HG02970 (cell line): Measurements from ENCODE around the gene MRPL55.

Source experiments
- ATAC-seq: cut with Tn5 transposase; IDR thresholded peaks from one replicate; pipeline ENCODE4 v1.9.1; 2021; ENCODE audit warnings: mild to moderate bottlenecking, moderate library complexity, moderate number of reproducible peaks; ENCODE audit not compliant: unreplicated experiment, low FRiP score

Gene MRPL55

GRCh38 chr1:228102791-228103620, 6.1 kb downstream of the MRPL55 start, which contains the start of gene C1orf35:
Gene C1orf35, minus strand, starts transcription at chr1:228103325. Its CDS starts 98 bp downstream, at chr1:228103227.
- ATAC-seq: peak; percentile 66

GRCh38 chr1:228101994-228102790, 6.9 kb downstream of the MRPL55 start:
- ATAC-seq: no peak

GRCh38 chr1:228101614-228101993, 7.5 kb downstream of the MRPL55 start:
- ATAC-seq: no peak

GRCh38 chr1:228100822-228101613, 8.1 kb downstream of the MRPL55 start:
- ATAC-seq: no peak

- ATAC-seq: no peak
Observed at GRCh38 chr1:228099331-228099732, 9.8 kb downstream of the MRPL55 start.

- ATAC-seq: no peak
Observed at GRCh38 chr1:228098323-228098931, 10.7 kb downstream of the MRPL55 start.

- no peak for ATAC-seq
Observed at GRCh38 chr1:228097333-228098081, 11.6 kb downstream of the MRPL55 start.

GRCh38 chr1:228096416-228097332, 12.4 kb downstream of the MRPL55 start:
- ATAC-seq: no peak

- no peak for ATAC-seq
Observed at GRCh38 chr1:228095938-228096337, 13.2 kb downstream of the MRPL55 start.

- ATAC-seq: no peak
Observed at GRCh38 chr1:228095161-228095560, 13.9 kb downstream of the MRPL55 start.

GRCh38 chr1:228094432-228095016, 14.6 kb downstream of the MRPL55 start:
- ATAC-seq: no peak

- ATAC-seq: no peak
Observed at GRCh38 chr1:228093050-228093906, 15.8 kb downstream of the MRPL55 start.

GRCh38 chr1:228092342-228093049, 16.6 kb downstream of the MRPL55 start:
- no peak for ATAC-seq

- no peak for ATAC-seq
Observed at GRCh38 chr1:228091084-228091483, 18.0 kb downstream of the MRPL55 start.

GRCh38 chr1:228090613-228091081, 18.5 kb downstream of the MRPL55 start:
- ATAC-seq: no peak

GRCh38 chr1:228089519-228090380, 19.3 kb downstream of the MRPL55 start:
- no peak for ATAC-seq
